ENCODE results near the gene NCAM1. TPM values are rescaled to one million over a fixed set of nuclear protein-coding genes. Genes with fewer than 3 reads are reported as not detected.

NCAM1 gene
- total and polyA plus RNA-seq, 2 donors (not counting 1 experiment from before 2014, with no cell fraction given), result 0.17 to 2.6 TPM

- Histone ChIP-seq H3K9ac (ENCODE audit: insufficient read depth, low read length) (no peak overlapping the region), H3K4me2 (ENCODE audit: extremely low read depth, insufficient read depth, low read length) (no peak overlapping the region), H3K36me3 (ENCODE audit: control insufficient read depth, insufficient read depth, low read length) (no peaks in the 10 kb centered on the region), H3K27me3 (ENCODE audit: control insufficient read depth, insufficient read depth, low read length) (no peaks in the 10 kb centered on the region), H3K4me1 (ENCODE audit: control insufficient read depth, extremely low read depth, insufficient read depth, low read length) (no peaks in the 10 kb centered on the region), H3K4me3 (replicated peaks in 1 of 4; ENCODE audit: control extremely low read depth in 1 of 4, insufficient read depth in 1 of 4, low read depth in 3 of 4, low read length in 4 of 4) (no peak overlapping the region), H4K20me1 (ENCODE audit: control insufficient read depth, extremely low read depth, insufficient read depth, low read length) (no peaks in the 10 kb centered on the region), H3K27ac (ENCODE audit: insufficient read depth, low read length) (no peak overlapping the region), H3K79me2 (ENCODE audit: control insufficient read depth, insufficient read depth, low read length) (no peaks in the 10 kb centered on the region), H3K9me3 (ENCODE audit: control insufficient read depth, insufficient read depth, low read depth, low read length) (no peaks in the 10 kb centered on the region), H2AFZ (ENCODE audit: low read length) (no peak overlapping the region)
- TF ChIP-seq CTCF (conservative IDR thresholded peaks at IDR 0.05 in 1 of 2, IDR thresholded peaks at IDR 0.05 in 1 of 2; ENCODE audit: low read depth in 1 of 2, low read length in 2 of 2) (no peak), EZH2 (IDR thresholded peaks at IDR 0.05; ENCODE audit: low read length, missing control alignments) (no peak)
- DNase-seq (ENCODE audit: low read depth in 2 of 2), result no peak
These were observed 121.2 kb downstream of the NCAM1 start for GRCh38 chr11:113082341-113082955.

GRCh38 chr11:113083571-113083970 lies 122.4 kb downstream of the NCAM1 start:
- Histone ChIP-seq H2AFZ (ENCODE audit: low read length) (no peak overlapping the region), H3K36me3 (ENCODE audit: control insufficient read depth, insufficient read depth, low read length) (no peaks in the 10 kb centered on the region), H3K27ac (ENCODE audit: insufficient read depth, low read length) (no peak overlapping the region), H3K4me2 (ENCODE audit: extremely low read depth, insufficient read depth, low read length) (no peak overlapping the region), H4K20me1 (ENCODE audit: control insufficient read depth, extremely low read depth, insufficient read depth, low read length) (no peaks in the 10 kb centered on the region), H3K9me3 (ENCODE audit: control insufficient read depth, insufficient read depth, low read depth, low read length) (no peaks in the 10 kb centered on the region), H3K27me3 (ENCODE audit: control insufficient read depth, insufficient read depth, low read length) (no peaks in the 10 kb centered on the region), H3K79me2 (ENCODE audit: control insufficient read depth, insufficient read depth, low read length) (no peaks in the 10 kb centered on the region), H3K4me1 (ENCODE audit: control insufficient read depth, extremely low read depth, insufficient read depth, low read length) (no peaks in the 10 kb centered on the region), H3K4me3 (replicated peaks in 1 of 4; ENCODE audit: control extremely low read depth in 1 of 4, insufficient read depth in 1 of 4, low read depth in 3 of 4, low read length in 4 of 4) (no peak overlapping the region), H3K9ac (ENCODE audit: insufficient read depth, low read length) (no peak overlapping the region)
- DNase-seq (ENCODE audit: low read depth in 2 of 2), result no peak
- TF ChIP-seq EZH2 (IDR thresholded peaks at IDR 0.05; ENCODE audit: low read length, missing control alignments), result no peak
- no peak for TF ChIP-seq CTCF (conservative IDR thresholded peaks at IDR 0.05 in 1 of 2, IDR thresholded peaks at IDR 0.05 in 1 of 2; ENCODE audit: low read depth in 1 of 2, low read length in 2 of 2)

GRCh38 chr11:113084297-113084696 lies 123.1 kb downstream of the NCAM1 start:
- Histone ChIP-seq H4K20me1 (ENCODE audit: control insufficient read depth, extremely low read depth, insufficient read depth, low read length) (no peaks in the 10 kb centered on the region), H3K27ac (ENCODE audit: insufficient read depth, low read length) (no peak overlapping the region), H3K79me2 (ENCODE audit: control insufficient read depth, insufficient read depth, low read length) (no peaks in the 10 kb centered on the region), H3K27me3 (ENCODE audit: control insufficient read depth, insufficient read depth, low read length) (no peaks in the 10 kb centered on the region), H3K36me3 (ENCODE audit: control insufficient read depth, insufficient read depth, low read length) (no peaks in the 10 kb centered on the region), H2AFZ (ENCODE audit: low read length) (no peak overlapping the region), H3K9ac (ENCODE audit: insufficient read depth, low read length) (no peak overlapping the region), H3K4me2 (ENCODE audit: extremely low read depth, insufficient read depth, low read length) (no peak overlapping the region), H3K4me3 (replicated peaks in 1 of 4; ENCODE audit: control extremely low read depth in 1 of 4, insufficient read depth in 1 of 4, low read depth in 3 of 4, low read length in 4 of 4) (no peak overlapping the region), H3K4me1 (ENCODE audit: control insufficient read depth, extremely low read depth, insufficient read depth, low read length) (no peaks in the 10 kb centered on the region), H3K9me3 (ENCODE audit: control insufficient read depth, insufficient read depth, low read depth, low read length) (no peaks in the 10 kb centered on the region)
- no peak for TF ChIP-seq EZH2 (IDR thresholded peaks at IDR 0.05; ENCODE audit: low read length, missing control alignments)
- TF ChIP-seq CTCF (conservative IDR thresholded peaks at IDR 0.05 in 1 of 2, IDR thresholded peaks at IDR 0.05 in 1 of 2; ENCODE audit: low read depth in 1 of 2, low read length in 2 of 2), result no peak
- DNase-seq (ENCODE audit: low read depth in 2 of 2), result no peak

All from fibroblast of lung (primary cell).